Activated naive CD8-positive, alpha-beta T cell treated with anti-CD3 and anti-CD28 coated beads for 36 hours (primary cell): Measurements from ENCODE around the gene LRP1B. TPM values are rescaled to one million over a fixed set of nuclear protein-coding genes. Genes with fewer than 3 reads are reported as not detected.

Experiments
- DNase-seq: peaks from one replicate; pipeline ENCODE4 v3.0.0; 2021
- H3K27ac Mint-ChIP-seq: one replicate; pipeline ENCODE4 v1.8.0; 2022; ENCODE audit warnings: mild to moderate bottlenecking, moderate library complexity, mixed read lengths
- H3K27me3 Mint-ChIP-seq: one replicate; pipeline ENCODE4 v1.8.0; 2022; ENCODE audit warnings: mild to moderate bottlenecking, mixed read lengths
- H3K36me3 Mint-ChIP-seq: one replicate; pipeline ENCODE4 v1.8.0; 2021; ENCODE audit warnings: mild to moderate bottlenecking, mixed read lengths
- H3K4me1 Mint-ChIP-seq: one replicate; pipeline ENCODE4 v1.8.0; 2021; ENCODE audit warnings: mixed read lengths
- H3K4me3 Mint-ChIP-seq: one replicate; pipeline ENCODE4 v1.8.0; 2022; ENCODE audit warnings: mild to moderate bottlenecking, moderate library complexity, mixed read lengths
- H3K9me3 Mint-ChIP-seq: one replicate; pipeline ENCODE4 v1.8.0; 2022; ENCODE audit warnings: mixed read lengths
- total RNA-seq, 2 experiments: library from RNA; stranded (reverse); gene quantifications; one replicate each; pipeline ENCODE4 v1.2.3, GENCODE V29; 2021

The LRP1B gene
- total RNA-seq, 2 experiments from 2014 or later: not detected

GRCh38 chr2:141041281-141041680 is 1089.5 kb downstream of the LRP1B start:
- H3K4me1 Mint-ChIP-seq: no peaks in the 10 kb centered on the region
- H3K27ac Mint-ChIP-seq: no peak overlapping the region
- no peaks in the 10 kb centered on the region for H3K36me3 Mint-ChIP-seq
- H3K27me3 Mint-ChIP-seq: no peaks in the 10 kb centered on the region
- peaks cover 2% of the 10 kb centered on the region for H3K9me3 Mint-ChIP-seq
- no peak overlapping the region for H3K4me3 Mint-ChIP-seq
- no peak for DNase-seq

GRCh38 chr2:141038341-141038740 is 1092.5 kb downstream of the LRP1B start:
- H3K4me1 Mint-ChIP-seq: no peaks in the 10 kb centered on the region
- no peak for DNase-seq
- no peaks in the 10 kb centered on the region for H3K27me3 Mint-ChIP-seq
- H3K36me3 Mint-ChIP-seq: no peaks in the 10 kb centered on the region
- no peak overlapping the region for H3K27ac Mint-ChIP-seq
- peaks cover 4% of the 10 kb centered on the region for H3K9me3 Mint-ChIP-seq
- H3K4me3 Mint-ChIP-seq: no peak overlapping the region

- no peak for DNase-seq
- Mint-ChIP-seq H3K27ac (no peak overlapping the region), H3K9me3 (peaks cover 4% of the 10 kb centered on the region), H3K4me1 (no peaks in the 10 kb centered on the region), H3K4me3 (no peak overlapping the region), H3K36me3 (no peaks in the 10 kb centered on the region), H3K27me3 (no peaks in the 10 kb centered on the region)
Measured at GRCh38 chr2:141037361-141037760, 1093.5 kb downstream of the LRP1B start.

GRCh38 chr2:141035846-141036420 is 1094.9 kb downstream of the LRP1B start:
- Mint-ChIP-seq H3K27me3 (no peaks in the 10 kb centered on the region), H3K9me3 (peaks cover 4% of the 10 kb centered on the region), H3K36me3 (no peaks in the 10 kb centered on the region), H3K4me3 (no peak overlapping the region), H3K4me1 (no peaks in the 10 kb centered on the region), H3K27ac (no peak overlapping the region)
- no peak for DNase-seq

GRCh38 chr2:141029428-141030078 is 1101.3 kb downstream of the LRP1B start:
- no peaks in the 10 kb centered on the region for H3K4me1 Mint-ChIP-seq
- no peaks in the 10 kb centered on the region for H3K36me3 Mint-ChIP-seq
- H3K27me3 Mint-ChIP-seq: no peaks in the 10 kb centered on the region
- DNase-seq: no peak
- H3K9me3 Mint-ChIP-seq: peaks cover 2% of the 10 kb centered on the region
- H3K27ac Mint-ChIP-seq: no peak overlapping the region
- H3K4me3 Mint-ChIP-seq: no peak overlapping the region

GRCh38 chr2:141027221-141027620 is 1103.6 kb downstream of the LRP1B start:
- Mint-ChIP-seq H3K4me3 (no peak overlapping the region), H3K27me3 (no peaks in the 10 kb centered on the region), H3K4me1 (no peaks in the 10 kb centered on the region)

GRCh38 chr2:141021611-141022010 is 1109.2 kb downstream of the LRP1B start:
- Mint-ChIP-seq H3K4me1 (no peaks in the 10 kb centered on the region), H3K27ac (no peak overlapping the region), H3K9me3 (no peaks in the 10 kb centered on the region), H3K27me3 (no peaks in the 10 kb centered on the region), H3K4me3 (no peak overlapping the region), H3K36me3 (no peaks in the 10 kb centered on the region)
- DNase-seq: no peak

More at GRCh38 chr2:141027221-141027620, 1103.6 kb downstream of the LRP1B start:
- Mint-ChIP-seq H3K27ac (no peak overlapping the region), H3K9me3 (peaks cover 2% of the 10 kb centered on the region), H3K36me3 (no peaks in the 10 kb centered on the region)
- DNase-seq: no peak

- no peak for DNase-seq
- H3K36me3 Mint-ChIP-seq: no peaks in the 10 kb centered on the region
- H3K9me3 Mint-ChIP-seq: no peaks in the 10 kb centered on the region
- no peaks in the 10 kb centered on the region for H3K4me1 Mint-ChIP-seq
- H3K4me3 Mint-ChIP-seq: no peak overlapping the region
- H3K27me3 Mint-ChIP-seq: no peaks in the 10 kb centered on the region
- H3K27ac Mint-ChIP-seq: no peak overlapping the region
Measured at GRCh38 chr2:141021109-141021508, 1109.7 kb downstream of the LRP1B start.

- Mint-ChIP-seq H3K36me3 (no peaks in the 10 kb centered on the region), H3K27me3 (no peaks in the 10 kb centered on the region), H3K9me3 (no peaks in the 10 kb centered on the region), H3K4me1 (no peaks in the 10 kb centered on the region), H3K4me3 (no peak overlapping the region), H3K27ac (no peak overlapping the region)
- no peak for DNase-seq
Measured at GRCh38 chr2:141020346-141020745, 1110.5 kb downstream of the LRP1B start.

- Mint-ChIP-seq H3K4me3 (no peak overlapping the region), H3K36me3 (no peaks in the 10 kb centered on the region), H3K9me3 (no peaks in the 10 kb centered on the region), H3K27me3 (no peaks in the 10 kb centered on the region), H3K4me1 (no peaks in the 10 kb centered on the region), H3K27ac (no peak overlapping the region)
- DNase-seq: no peak
Measured at GRCh38 chr2:141015341-141016047, 1115.3 kb downstream of the LRP1B start.

- Mint-ChIP-seq H3K4me1 (no peaks in the 10 kb centered on the region), H3K4me3 (no peak overlapping the region)
Measured at GRCh38 chr2:141003967-141004657, 1126.7 kb downstream of the LRP1B start.

GRCh38 chr2:141001750-141002149 is 1129.1 kb downstream of the LRP1B start:
- Mint-ChIP-seq H3K4me3 (no peak overlapping the region), H3K36me3 (no peaks in the 10 kb centered on the region), H3K4me1 (no peaks in the 10 kb centered on the region), H3K27ac (no peak overlapping the region), H3K27me3 (no peaks in the 10 kb centered on the region), H3K9me3 (peaks cover 7% of the 10 kb centered on the region)
- DNase-seq: no peak

More at GRCh38 chr2:141003967-141004657, 1126.7 kb downstream of the LRP1B start:
- no peak for DNase-seq
- Mint-ChIP-seq H3K36me3 (no peaks in the 10 kb centered on the region), H3K27me3 (no peaks in the 10 kb centered on the region), H3K27ac (no peak overlapping the region), H3K9me3 (peaks cover 7% of the 10 kb centered on the region)

GRCh38 chr2:140998577-140998976 is 1132.2 kb downstream of the LRP1B start:
- H3K9me3 Mint-ChIP-seq: peaks cover 2% of the 10 kb centered on the region
- H3K36me3 Mint-ChIP-seq: no peaks in the 10 kb centered on the region
- H3K27ac Mint-ChIP-seq: no peak overlapping the region
- no peak overlapping the region for H3K4me3 Mint-ChIP-seq
- no peaks in the 10 kb centered on the region for H3K27me3 Mint-ChIP-seq
- DNase-seq: no peak
- H3K4me1 Mint-ChIP-seq: no peaks in the 10 kb centered on the region

- H3K9me3 Mint-ChIP-seq: peaks cover 2% of the 10 kb centered on the region
- no peaks in the 10 kb centered on the region for H3K27me3 Mint-ChIP-seq
Measured at GRCh38 chr2:140998017-140998416, 1132.8 kb downstream of the LRP1B start.

GRCh38 chr2:140994856-140995255 is 1136.0 kb downstream of the LRP1B start:
- Mint-ChIP-seq H3K9me3 (peaks cover 2% of the 10 kb centered on the region), H3K4me1 (no peaks in the 10 kb centered on the region), H3K27ac (no peak overlapping the region), H3K4me3 (no peak overlapping the region), H3K27me3 (no peaks in the 10 kb centered on the region), H3K36me3 (no peaks in the 10 kb centered on the region)
- no peak for DNase-seq

More at GRCh38 chr2:140998017-140998416, 1132.8 kb downstream of the LRP1B start:
- Mint-ChIP-seq H3K4me1 (no peaks in the 10 kb centered on the region), H3K36me3 (no peaks in the 10 kb centered on the region), H3K4me3 (no peak overlapping the region), H3K27ac (no peak overlapping the region)
- no peak for DNase-seq
